GM15510 (cell line): Measurements from ENCODE around the gene KCNRG.
A peak's percentile ranks its signal among the peaks of the same experiment; 100 is the strongest.

Experiments used
- POLR2A ChIP-seq: IDR thresholded peaks from 3 replicates; pipeline ENCODE4 v1.6.1; 2011; ENCODE audit warnings: borderline replicate concordance; ENCODE audit not compliant: insufficient read length; ENCODE audit errors: extremely low read depth

Gene KCNRG, protein sequence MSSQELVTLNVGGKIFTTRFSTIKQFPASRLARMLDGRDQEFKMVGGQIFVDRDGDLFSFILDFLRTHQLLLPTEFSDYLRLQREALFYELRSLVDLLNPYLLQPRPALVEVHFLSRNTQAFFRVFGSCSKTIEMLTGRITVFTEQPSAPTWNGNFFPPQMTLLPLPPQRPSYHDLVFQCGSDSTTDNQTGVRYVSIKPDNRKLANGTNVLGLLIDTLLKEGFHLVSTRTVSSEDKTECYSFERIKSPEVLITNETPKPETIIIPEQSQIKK

DNA sequence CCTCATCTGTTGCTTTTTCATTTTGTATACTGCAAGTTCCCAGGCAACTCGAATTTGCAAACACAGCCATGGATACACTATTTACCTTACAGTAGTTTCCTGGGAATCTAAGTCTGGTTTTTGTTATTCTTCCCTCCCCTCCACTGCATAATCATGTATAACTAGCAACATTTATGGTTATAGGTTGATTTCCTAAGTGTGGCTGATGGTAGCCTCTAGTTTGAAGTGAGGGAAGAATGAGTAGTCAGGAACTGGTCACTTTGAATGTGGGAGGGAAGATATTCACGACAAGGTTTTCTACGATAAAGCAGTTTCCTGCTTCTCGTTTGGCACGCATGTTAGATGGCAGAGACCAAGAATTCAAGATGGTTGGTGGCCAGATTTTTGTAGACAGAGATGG, at the start of gene KCNRG:
KCNRG (plus strand) TSS at position 187 of the 400 bp plus-strand sequence; CDS start at position 237, 50 bp downstream.
- no peak for TF ChIP-seq POLR2A

DNA sequence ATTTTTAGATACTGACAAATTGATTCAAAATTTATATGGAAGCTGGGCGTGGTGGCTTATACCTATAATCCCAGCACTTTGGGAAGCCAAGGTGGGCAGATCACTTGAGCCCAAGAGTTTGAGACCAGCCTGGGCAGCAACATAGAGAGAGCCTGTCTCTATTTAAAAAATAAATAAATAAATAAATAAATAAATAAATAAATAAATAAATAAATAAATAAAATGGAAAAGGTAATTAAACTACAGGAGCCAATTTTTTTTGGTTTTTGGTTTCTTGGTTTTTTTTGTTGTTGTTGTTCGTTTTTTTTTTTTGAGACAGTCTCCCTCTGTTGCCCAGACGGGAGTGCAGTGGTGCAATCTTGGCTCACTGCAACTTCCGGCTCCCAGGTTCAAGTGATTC, 47.8 kb upstream of the KCNRG start:
- no peak for TF ChIP-seq POLR2A

DNA sequence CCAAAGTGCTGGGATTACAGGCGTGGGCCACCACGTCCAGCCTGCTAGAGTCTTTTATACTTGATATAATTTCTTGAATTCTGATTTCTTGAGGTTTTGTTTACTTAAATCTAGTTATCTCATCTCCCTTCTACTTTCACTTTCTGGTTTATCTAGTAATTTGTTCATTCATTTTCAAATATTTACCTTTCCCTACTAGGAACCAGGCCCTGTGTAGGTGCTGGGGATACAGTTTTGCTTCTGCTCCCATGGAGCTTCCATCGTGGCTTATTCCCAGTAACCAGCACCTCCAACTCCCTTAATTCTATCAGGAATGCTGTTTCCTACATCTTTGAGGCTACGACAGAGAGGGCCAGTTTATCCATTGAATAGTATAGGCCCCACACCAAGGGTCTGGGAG, 42.5 kb upstream of the KCNRG start:
- no peak for TF ChIP-seq POLR2A

DNA sequence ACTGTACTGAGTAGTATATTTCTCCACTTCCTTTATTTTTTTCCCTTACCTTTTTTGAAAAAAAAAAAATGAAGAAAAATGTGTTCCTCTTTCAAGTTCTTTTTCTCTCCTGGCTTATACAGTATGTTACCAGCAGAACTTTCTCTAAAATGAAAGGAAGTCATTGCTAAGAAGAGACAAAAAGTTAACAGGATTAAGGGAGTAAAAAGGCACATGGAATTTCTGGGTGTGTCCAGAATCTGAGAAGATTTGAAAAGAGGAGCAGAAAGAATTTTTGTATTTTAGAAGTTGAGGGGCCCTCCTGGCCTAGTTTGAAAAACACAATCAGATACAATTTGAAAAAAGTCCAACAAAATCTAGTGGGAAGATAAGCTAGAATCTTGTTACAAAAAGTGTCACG, 39.4 kb upstream of the KCNRG start:
- no peak for TF ChIP-seq POLR2A

DNA sequence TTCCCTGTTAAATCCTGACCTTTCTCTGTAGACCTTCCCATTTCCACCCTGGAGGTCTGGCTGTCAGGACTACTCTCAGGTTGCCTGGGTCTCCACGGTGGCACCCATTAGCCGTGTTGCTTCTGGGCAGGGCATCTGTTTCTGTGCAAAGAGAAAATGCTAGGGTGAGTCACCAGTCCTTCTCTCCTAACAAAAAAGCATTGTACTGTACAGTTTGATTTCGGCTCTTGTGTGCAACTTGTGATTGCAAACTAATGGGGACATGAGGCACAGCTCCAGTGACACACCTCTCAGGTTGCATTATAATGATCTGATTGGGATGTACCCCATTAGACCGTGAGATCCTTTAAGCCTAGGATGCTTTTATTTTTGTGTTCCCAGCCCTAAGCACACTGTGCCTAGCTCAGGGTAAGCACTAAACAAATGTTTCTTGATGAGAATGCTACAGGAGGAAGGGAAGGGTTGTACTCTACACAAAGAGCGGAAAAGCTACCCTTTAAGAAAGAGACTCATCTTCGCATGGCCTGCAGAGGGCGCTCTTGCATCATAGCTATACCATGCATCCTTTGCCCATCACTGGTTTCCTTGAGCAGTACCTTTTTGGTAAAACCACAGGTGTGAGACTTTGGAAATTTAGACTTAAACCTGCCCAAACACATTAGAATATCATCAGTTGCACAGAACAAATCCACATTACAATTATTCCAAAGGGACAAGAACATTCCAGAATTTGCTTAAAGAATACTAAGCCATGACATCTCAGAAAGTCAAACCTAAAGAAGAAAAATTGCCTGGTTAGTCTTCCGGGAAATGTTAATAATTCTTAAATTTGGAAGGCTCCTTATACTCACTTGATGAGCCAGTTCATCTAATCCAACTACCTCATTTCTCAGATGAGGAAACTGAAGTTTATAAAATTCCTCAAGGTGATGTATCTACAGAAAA, 38.7 kb upstream of the KCNRG start:
- TF ChIP-seq POLR2A = no peak

DNA sequence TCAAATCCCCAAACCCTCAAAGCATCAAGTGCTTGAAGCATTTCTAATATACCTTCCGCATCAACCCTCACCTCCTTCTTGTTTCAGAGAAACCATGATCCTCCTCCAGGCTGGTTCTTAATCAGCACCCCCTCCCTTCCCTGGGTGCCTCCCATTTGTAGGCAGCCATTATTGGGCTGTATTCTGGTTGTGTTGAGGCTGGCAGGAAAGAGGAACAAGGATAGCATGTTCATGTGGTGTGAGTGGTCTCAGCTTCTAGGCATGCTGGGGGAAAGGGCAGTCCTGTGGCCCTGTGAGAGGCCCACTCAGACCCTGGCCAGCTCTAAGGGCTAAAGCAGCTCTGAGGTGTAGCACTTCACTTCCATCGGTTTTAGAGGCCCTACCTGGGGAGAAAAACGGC, 37.3 kb upstream of the KCNRG start:
- TF ChIP-seq POLR2A = no peak

DNA sequence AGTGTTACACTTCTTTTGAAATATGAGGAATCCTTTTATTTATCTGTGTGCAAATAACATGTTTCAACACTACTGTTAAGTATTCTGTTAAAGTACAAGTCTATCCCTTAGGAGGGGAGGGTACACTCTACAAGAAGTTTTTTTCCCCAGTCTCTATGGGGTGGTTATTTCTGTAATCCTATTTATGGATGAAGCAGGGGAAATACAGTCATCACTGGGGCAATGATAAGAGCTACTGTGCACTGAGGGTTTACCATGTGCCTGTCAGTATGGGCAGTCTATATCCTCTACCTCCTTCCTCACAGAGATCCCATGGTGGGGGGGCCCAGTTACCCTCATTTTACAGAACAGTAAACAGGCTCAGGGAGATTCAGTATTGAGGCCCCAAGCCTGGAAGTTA, 35.0 kb upstream of the KCNRG start:
- TF ChIP-seq POLR2A = no peak

DNA sequence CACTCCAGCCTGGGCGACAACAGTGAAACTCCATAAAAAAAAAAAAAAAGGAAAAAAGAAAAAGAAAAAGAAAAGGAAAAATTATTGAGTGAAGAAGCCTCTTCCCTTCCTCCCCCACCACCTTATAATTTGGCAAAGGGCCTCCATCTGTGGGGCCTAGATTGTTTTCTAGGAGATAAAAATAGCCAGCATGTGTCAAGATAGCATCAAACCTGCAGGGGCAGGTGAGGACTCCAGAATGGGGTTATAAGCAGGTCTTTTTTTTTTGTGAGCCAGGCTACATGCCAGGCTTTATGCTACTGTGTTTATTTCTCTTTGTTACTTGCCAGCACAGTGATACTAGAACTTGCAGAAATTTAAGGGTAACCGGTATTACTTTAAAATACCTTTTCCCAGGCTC, 30.1 kb upstream of the KCNRG start:
- no peak for TF ChIP-seq POLR2A

DNA sequence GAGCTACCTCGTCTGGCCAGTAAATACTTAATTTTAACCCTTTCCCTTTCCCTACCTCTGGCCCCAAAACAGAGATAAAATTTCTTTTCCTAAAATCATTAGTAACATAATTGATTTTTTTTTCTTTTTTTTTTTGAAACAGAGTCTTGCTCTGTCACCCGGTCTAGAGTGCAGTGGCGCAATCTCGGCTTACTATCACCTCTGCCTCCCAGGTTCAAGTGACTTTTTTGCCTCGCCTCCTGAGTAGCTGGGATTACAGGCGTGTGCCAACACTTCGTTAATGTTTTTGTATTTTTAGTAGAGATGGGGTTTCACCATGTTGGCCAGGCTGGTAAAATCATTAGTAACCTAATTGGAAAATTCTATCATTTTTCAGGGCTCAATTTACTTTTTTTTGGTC, 28.8 kb upstream of the KCNRG start:
- TF ChIP-seq POLR2A = no peak

DNA sequence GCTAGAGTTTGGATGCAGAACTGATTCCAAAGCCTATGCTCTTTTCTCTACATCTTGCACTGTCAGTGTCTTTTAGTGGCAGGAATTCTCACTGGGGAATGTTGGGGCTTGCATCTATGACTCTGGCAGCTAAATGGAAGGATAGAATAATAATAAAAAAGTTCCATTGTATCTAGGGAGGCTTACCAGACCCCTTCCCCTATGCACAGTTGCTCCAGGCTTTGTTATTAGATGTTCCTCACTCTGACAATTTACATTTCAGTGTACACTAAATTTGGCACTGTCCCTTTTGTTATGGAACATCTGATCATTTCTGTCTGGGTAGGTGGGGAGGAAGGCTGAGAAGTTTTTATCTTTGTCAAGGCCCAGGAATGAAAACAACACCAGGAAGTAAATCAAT, 22.1 kb upstream of the KCNRG start:
- no peak for TF ChIP-seq POLR2A

DNA sequence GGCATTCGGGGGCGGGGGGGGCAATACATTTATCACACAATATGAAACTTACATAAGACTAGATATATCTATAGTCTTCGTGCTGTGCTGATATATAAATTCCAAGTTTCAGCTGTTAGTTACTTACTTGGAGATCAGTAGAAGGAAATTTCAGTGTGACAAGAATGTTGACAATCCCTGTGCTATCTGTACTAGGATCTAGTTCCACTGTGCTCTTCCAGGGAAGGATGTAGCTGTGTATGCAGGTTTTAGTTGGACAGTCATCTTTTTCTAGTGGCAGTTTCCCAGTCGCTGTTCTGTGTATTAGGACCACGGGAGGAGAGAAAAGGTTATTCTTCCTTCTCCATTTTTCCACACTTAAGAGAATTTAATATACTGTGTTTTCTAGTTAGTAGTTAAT, 21.6 kb upstream of the KCNRG start:
- TF ChIP-seq POLR2A = no peak

DNA sequence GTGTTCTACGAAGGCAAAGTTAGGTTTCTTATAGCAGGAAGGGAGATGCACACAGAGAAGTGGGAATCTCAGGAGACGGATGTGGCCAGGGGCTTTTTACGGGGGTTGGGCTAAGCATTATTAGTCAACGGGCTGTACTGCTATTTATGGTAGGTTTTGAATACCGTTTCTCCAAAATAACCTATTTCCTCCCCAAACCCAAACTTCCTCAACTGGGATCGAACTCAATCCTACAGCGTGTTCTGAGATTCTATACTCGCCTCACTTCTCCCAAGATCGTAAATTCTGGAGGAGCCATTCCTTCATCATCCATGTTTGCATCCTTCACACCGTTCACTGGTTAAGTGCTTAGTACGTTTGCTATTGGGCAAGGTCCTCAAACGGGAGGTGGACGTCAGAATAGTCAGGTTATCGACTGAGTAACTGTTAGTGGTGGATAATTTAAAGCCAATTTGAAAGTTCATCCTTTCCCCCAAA, 19.6 kb upstream of the KCNRG start:
- TF ChIP-seq POLR2A = no peak

DNA sequence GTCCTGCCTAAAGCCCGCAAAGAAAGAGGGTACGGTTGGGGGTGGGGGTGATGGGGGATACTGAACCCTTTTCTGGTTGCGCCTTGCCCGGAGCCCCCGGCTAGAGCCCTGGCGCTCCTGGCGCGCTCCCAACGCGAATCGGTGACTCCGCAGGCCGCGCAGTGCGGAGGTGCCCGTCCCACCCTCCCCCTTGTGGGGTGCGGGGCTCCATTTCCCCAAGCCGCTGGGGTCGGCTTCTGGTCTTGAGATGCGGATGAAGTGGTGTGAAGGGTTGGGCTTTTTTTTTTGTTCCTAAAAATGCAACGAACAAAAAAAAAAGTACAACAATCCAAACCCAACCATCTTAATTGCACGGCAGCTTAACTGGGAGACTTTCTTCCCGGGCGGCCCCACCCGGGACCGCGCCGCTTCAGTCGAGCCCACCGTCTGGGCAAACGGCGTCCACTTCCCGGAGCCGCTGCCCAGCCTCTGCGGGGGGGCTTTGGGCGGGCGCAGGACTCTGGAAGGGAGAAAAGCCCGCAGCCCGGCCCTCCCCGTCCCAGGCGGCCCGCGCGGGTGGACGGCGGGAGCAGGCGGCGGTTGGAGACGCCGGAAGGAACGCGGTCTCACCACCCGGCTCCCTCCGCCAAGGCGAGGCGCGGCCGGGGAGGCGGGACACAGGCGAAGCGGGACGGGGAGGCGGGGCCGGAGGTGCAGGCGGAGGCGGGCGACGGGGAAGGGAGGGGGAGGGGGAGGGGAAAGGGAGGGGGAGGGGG, 18.9 kb upstream of the KCNRG start:
- TF ChIP-seq POLR2A = peak; percentile 72

DNA sequence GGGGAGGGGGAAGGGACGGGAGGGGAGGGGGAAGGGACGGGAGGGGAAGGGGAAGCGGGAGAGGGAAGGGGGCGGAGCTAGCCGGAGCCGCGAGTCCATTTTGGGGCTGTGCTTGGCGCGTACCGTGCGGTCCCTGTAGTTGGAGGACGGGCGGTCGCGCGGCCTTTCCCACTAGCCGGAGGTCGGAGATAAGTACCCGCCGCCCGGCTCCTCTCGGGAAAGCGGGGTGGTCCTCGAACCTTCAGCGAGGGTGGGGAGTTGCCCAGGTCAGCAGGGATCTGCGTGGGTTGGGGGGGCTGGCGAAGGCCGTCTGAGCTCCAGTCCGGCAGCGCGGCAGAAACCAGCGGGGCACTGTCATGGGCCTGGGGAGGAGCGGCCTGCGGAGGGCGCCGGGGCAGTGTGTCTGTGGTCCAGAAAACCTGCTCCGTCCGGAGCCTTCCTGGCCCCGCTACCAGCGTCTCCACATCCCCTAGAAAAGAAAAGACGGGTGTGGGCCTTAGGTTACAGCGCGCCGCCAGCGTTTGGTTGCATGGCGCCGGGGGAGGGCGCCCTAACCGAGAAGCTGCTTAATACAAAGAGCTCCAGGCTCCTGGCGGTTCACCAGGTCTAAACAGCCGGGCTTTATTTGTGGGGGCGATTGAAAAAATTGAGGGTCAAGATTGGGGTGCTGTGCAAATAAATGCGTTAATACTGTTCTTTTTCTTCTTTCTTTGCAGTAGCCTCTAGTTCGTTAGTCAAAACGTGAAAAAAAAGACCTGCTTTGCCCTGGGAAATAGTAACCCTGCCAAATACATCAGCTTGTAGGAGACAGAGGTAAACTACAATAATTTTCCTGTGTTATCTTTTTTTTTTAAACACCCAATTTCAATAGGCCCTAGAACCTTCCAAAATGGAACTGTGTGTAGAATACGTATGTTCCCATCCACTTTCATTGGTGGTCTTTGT, 18.0 kb upstream of the KCNRG start, which contains the start of gene TRIM13:
TRIM13 (plus strand) TSS at position 92 of the 945 bp plus-strand sequence. CDS start 14,899 bp downstream, outside the sequence.
- peak; percentile 56 for TF ChIP-seq POLR2A

DNA sequence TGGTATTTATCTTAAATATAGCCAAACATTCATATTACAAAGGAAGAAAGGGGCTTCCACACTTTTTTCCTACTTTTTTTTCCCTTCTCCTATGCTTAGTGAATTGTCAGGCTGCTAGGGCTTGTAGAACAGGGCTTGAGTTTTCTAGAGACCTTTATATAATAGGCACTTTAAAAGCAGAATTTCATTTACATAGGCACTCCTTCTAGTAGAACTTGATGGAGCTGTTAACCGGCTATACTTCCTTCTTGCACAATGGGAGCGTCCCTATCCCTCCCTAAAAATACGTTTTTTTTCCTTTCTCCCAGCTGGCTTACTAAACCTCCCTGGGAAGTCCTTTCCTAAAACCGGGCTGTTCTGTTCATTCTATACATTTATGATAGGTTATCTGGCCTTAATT, 17.3 kb upstream of the KCNRG start:
- no peak for TF ChIP-seq POLR2A
